HG03558 (cell line): ENCODE data around the gene GATAD2B.

Experiments
- ATAC-seq: cut with Tn5 transposase; IDR thresholded peaks from one replicate; pipeline ENCODE4 v1.9.1; 2021; ENCODE audit warnings: moderate number of reproducible peaks; ENCODE audit not compliant: unreplicated experiment; ENCODE audit errors: extremely low read depth

Gene GATAD2B

GRCh38 chr1:153799566-153800465 is 123.0 kb downstream of the GATAD2B start:
- ATAC-seq = no peak

GRCh38 chr1:153799016-153799415 is 123.8 kb downstream of the GATAD2B start:
- no peak for ATAC-seq

GRCh38 chr1:153798468-153798780 is 124.3 kb downstream of the GATAD2B start:
- ATAC-seq = no peak

GRCh38 chr1:153796786-153797659 is 125.7 kb downstream of the GATAD2B start:
- no peak for ATAC-seq

- ATAC-seq = no peak
Observed at GRCh38 chr1:153795934-153796785, 126.6 kb downstream of the GATAD2B start.

GRCh38 chr1:153795330-153795837 is 127.4 kb downstream of the GATAD2B start:
- no peak for ATAC-seq

- no peak for ATAC-seq
Observed at GRCh38 chr1:153794624-153795329, 128.0 kb downstream of the GATAD2B start.

- no peak for ATAC-seq
Observed at GRCh38 chr1:153793973-153794615, 128.7 kb downstream of the GATAD2B start.

- no peak for ATAC-seq
Observed at GRCh38 chr1:153793261-153793972, 129.4 kb downstream of the GATAD2B start.

- ATAC-seq = no peak
Observed at GRCh38 chr1:153792631-153793041, 130.1 kb downstream of the GATAD2B start.

- ATAC-seq = no peak
Observed at GRCh38 chr1:153791648-153792253, 131.0 kb downstream of the GATAD2B start.

- peak; percentile 77 for ATAC-seq
Observed at GRCh38 chr1:153790966-153791647, 131.7 kb downstream of the GATAD2B start.

GRCh38 chr1:153790313-153790965 is 132.3 kb downstream of the GATAD2B start:
- ATAC-seq = no peak

- no peak for ATAC-seq
Observed at GRCh38 chr1:153789478-153790034, 133.2 kb downstream of the GATAD2B start.

- ATAC-seq = no peak
Observed at GRCh38 chr1:153786038-153786790, 136.6 kb downstream of the GATAD2B start.
